ENCODE data around the gene ZNF652. TPM values are rescaled to one million over a fixed set of nuclear protein-coding genes. Genes with fewer than 3 reads are reported as not detected.
A peak's percentile ranks its signal among the peaks of the same experiment; 100 is the strongest.

ZNF652 gene
- total and polyA plus RNA-seq, 2 of the 4 experiments (the other 2 are of a cell fraction): 3.6 to 8.8 TPM

GRCh38 chr17:49407981-49408501 is 46.0 kb upstream of the ZNF652 start:
- intact Hi-C loops (cut with micrococcal nuclease) (loop anchor here (1.0 kb wide), 1 partner anchor 148 kb away; no protein-coding TSS in a partner anchor), in situ Hi-C loops (cut with MboI; ENCODE audit: low sequenced_read_pairs) (no loop called here), dilution Hi-C loops (cut with HindIII; ENCODE audit: low sequenced_read_pairs, unreplicated experiment) (no loop called here)
- Histone ChIP-seq H3K56ac (ENCODE audit: extremely low read depth, insufficient read depth, low read length) (no peak overlapping the region), H3K4me3 (ENCODE audit: insufficient read depth, low read depth, low read length) (no peak overlapping the region), H2BK5ac (ENCODE audit: low read depth, low read length, poor library complexity, severe bottlenecking) (no peak overlapping the region), H2BK15ac (ENCODE audit: low read depth, low read length) (no peak overlapping the region), H3K4ac (ENCODE audit: low read depth, low read length) (no peak overlapping the region), H3K27me3 (ENCODE audit: control insufficient read depth, insufficient read depth, low read length) (no peaks in the 10 kb centered on the region), H4K5ac (ENCODE audit: low read depth, low read length) (no peak overlapping the region), H2BK120ac (ENCODE audit: low read depth, low read length) (no peak overlapping the region), H2BK20ac (ENCODE audit: low read depth, low read length) (no peak overlapping the region), H4K91ac (ENCODE audit: insufficient read depth, low read depth, low read length) (no peak overlapping the region), H2AK9ac (replicated peaks; ENCODE audit: low read depth, low read length, poor library complexity) (no peak overlapping the region), H3K9me1 (ENCODE audit: insufficient read depth, low read length) (no peaks in the 10 kb centered on the region), H3K4me1 (ENCODE audit: control insufficient read depth, insufficient read depth, low read length) (no peaks in the 10 kb centered on the region), H3K9me3 (ENCODE audit: control insufficient read depth, insufficient read depth, low read length) (no peaks in the 10 kb centered on the region), H4K8ac (ENCODE audit: low read depth in 2 of 2, low read length in 2 of 2) (no peak overlapping the region), H3K14ac (replicated peaks; ENCODE audit: low read depth, low read length) (no peak overlapping the region), H3K4me2 (ENCODE audit: low read depth, low read length) (no peak overlapping the region), H3K18ac (ENCODE audit: low read depth, low read length) (no peak overlapping the region), H3K23ac (ENCODE audit: low read depth, low read length) (no peak overlapping the region), H3K79me1 (ENCODE audit: low read depth in 1 of 2, low read length in 2 of 2) (peaks cover 3 to 6% of the 10 kb centered on the region in 2 experiments; a peak in 2 of 4 replicates), H2AFZ (replicated peaks; ENCODE audit: low read length, poor library complexity) (peak overlapping the region; percentile 16), H3K36me3 (ENCODE audit: control insufficient read depth, insufficient read depth, low read length) (peaks cover 61% of the 10 kb centered on the region), H2AK5ac (ENCODE audit: low read depth, low read length) (no peak overlapping the region), H3K9ac (ENCODE audit: low read depth, low read length) (no peak overlapping the region), H4K20me1 (ENCODE audit: insufficient read depth, low read length) (0 out of 2 replicates have a peak, but pooled peaks cover 4% of the 10 kb centered on the region), H3K27ac (ENCODE audit: insufficient read depth, low read length) (no peak overlapping the region)
- ChIA-PET POLR2A (ENCODE audit: unreplicated experiment) (no interaction called here), CTCF (interaction anchor here (0.5 to 1.0 kb wide), 3 partner anchors 101 to 416 kb away, joined by 3 read pairs; no protein-coding TSS in a partner anchor)
- TF ChIP-seq MXI1 (IDR thresholded peaks at IDR 0.05; ENCODE audit: borderline replicate concordance, low read depth, low read length): no peak
- no peak for TF ChIP-seq NFE2L2 (IDR thresholded peaks at IDR 0.05; ENCODE audit: low read depth, low read length)
- TF ChIP-seq RAD21 (IDR thresholded peaks at IDR 0.05; ENCODE audit: low read length): peak; percentile 62
- TF ChIP-seq CTCF (conservative IDR thresholded peaks at IDR 0.05; ENCODE audit: low read depth, low read length): peak; percentile 65
- TF ChIP-seq CHD1 (IDR thresholded peaks at IDR 0.05; ENCODE audit: low read depth, low read length): no peak
- TF ChIP-seq SMC3 (IDR thresholded peaks at IDR 0.05; ENCODE audit: low read depth, low read length): peak; percentile 63
- no peak for TF ChIP-seq ELK1 (IDR thresholded peaks at IDR 0.05; ENCODE audit: borderline replicate concordance, low read depth, low read length)
- ATAC-seq (ENCODE audit: low read depth) (peak; percentile 95), DNase-seq (peak; percentile 56)
- WGBS, 2 experiments (ENCODE audit: extremely low coverage in 2 of 2, insufficient read length in 1 of 2): 37% methylated on average over 4 of the region's 9 CpGs; no CpG with 5 or more reads in 1 of the 2 experiments
- BruUV-seq (replicated peaks): no TSS peak

Measured in IMR-90 (cell line).